ENCODE data around the gene NR2C1. TPM values are rescaled to one million over a fixed set of nuclear protein-coding genes. Genes with fewer than 3 reads are reported as not detected.
A peak's percentile ranks its signal among the peaks of the same experiment; 100 is the strongest.
"Not testable (repeated sequence)": the region's sequence is repeated elsewhere in the genome, so short reads cannot be mapped to it uniquely, and the experiment has no call there.

Gene NR2C1
- total RNA-seq, 2 donors from 2014 or later, result 30.4 to 33.3 TPM

DNA sequence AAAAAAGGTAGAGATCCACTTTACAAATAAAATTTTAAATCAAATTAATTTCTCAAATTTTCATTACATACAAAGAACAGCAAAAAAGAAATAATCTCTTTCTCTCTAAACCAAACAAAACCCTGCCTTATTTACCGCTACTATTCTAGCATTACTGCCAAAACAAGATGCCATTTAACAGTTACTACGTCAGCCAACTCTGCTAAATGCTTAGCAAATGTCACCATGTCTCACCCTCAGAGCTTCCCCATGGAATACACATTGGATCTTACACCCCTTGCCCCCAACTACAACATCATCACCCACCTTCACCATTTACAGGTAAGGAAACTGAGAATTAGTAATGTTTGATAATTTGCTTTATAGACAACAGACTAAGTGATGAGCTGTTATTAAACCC lies 23.0 kb upstream of the NR2C1 start:
- intact Hi-C loops (cut with DNase I), result no loop called here
- DNase-seq (no peak), ATAC-seq (no peak)

DNA sequence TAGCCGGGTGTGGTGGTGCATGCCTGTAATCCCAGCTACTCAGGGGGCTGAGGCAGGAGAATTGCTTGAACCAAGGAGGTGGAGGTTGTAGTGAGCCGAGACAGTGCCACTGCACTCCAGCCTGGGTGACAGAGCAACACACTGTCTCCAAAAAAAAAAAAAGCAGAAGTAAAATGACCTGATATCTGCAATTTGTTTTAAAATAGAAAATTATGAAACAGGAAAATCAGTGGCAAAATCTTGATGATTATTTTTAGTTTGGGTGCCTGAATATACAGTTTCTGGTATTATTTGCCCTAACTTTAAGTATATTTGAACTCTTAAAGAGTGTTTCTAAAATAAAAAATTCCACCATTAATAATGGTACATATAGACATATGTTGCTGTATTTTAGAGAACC lies 22.4 kb upstream of the NR2C1 start:
- DNase-seq; ATAC-seq; intact Hi-C loops (cut with DNase I): not testable (repeated sequence)

GRCh38 chr12:95089462-95089861 lies 16.0 kb upstream of the NR2C1 start:
- ATAC-seq (no peak), DNase-seq (no peak)
- intact Hi-C loops (cut with DNase I), result no loop called here

DNA sequence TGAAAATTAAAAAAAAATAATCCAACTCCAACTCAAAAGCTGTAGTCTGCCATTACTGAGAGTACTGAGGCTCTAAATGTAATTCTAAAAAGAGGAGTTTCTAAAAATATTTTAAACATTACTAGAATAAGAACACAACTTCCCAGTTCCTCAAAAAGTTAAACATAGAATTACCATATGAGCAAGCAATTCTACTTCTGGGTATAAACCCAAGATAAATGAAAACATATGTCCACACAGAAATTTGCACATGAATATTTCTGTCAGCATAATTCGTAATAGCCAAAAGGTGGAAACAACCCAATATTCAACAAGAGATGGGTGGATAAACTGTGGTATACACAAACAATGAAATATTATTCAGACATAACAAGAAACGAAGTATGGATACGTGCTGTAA lies 15.0 kb upstream of the NR2C1 start:
- intact Hi-C loops (cut with DNase I), result no loop called here
- ATAC-seq (no peak), DNase-seq (no peak)

GRCh38 chr12:95085612-95086011 lies 12.2 kb upstream of the NR2C1 start:
- DNase-seq, result no peak
- intact Hi-C loops (cut with DNase I), result no loop called here
- no peak for ATAC-seq

DNA sequence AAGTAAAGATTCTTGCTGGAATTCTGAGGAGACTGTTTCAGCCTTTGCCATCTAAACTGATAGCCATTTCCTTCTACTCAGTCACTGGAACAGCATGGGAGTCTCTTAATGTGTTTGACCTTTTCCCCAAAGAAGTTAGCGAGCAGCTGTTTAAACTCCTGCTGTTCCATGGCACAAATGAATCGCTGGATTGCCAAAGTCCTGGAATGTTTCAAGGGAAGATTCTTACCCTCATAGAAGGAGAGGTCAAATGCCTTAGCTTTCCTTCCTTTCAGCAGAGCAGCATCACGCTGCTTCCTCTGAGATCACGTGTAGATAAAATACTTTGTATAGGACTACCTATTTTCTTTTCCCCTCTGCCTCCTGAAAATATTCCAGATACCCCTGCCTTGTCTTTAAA lies 10.5 kb upstream of the NR2C1 start:
- ATAC-seq (peak; percentile 79 to 91), DNase-seq (no peak)
- intact Hi-C loops (cut with DNase I), result no loop called here

DNA sequence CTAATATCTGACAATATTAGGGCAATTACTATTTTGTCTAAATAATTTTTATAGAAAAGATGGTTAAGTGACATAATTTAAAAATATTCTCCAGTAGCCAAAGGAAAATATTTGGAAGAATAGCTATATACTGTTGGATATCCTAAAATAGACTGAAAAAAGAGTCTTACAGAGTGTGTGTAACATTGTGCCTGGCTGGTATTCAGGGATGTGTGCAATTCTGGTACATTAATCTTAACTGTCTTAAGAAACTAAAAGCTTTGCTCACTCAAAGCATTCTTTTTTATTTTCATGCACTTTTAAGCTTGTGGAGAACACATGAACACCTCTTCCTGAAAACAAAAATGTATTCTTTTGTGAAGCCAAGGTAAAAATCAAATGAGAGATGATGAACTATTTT lies 10.1 kb upstream of the NR2C1 start:
- intact Hi-C loops (cut with DNase I), result no loop called here
- ATAC-seq (peak in 1 of 2 donors; percentile 51), DNase-seq (no peak)

DNA sequence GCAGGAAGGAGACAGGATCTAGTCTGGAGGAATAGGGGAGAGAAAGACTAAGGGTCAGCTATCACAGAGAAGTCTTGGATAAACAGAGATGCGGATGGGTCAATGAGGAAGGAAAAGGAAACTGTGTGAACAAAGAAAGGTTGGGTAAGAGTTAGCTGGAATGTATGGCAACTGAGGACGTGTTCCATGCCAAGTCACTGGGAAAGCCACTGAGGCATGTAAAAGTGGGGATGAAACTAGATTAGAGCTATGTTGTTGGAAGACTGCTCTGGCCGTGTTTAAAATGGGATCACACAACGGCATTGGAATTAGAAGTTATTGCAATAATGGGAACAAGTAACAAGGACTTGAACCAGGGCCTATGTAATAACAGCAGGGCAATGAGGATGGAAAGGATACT lies 3.9 kb upstream of the NR2C1 start:
- ATAC-seq, result no peak
- intact Hi-C loops (cut with DNase I), result no loop called here
- DNase-seq, result no peak

DNA sequence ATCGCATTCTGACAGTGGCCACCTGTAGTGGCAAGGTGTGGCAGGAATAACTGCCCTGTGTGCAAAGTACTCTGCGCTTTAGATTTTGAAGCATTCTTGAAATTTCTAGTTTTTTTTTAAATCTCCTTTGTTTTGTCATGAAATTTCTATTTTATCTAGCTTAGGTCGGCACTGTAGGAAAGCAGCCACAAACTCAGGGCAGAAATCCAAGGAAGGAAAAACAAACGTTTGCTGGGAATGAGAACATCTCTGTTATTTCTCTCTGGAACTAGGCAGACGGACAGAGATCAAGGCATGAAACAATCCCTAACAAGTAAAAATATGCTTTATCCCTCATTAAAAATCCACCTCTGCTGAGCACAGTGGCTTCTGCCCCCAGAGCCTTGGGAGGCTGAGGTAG lies 1.3 kb upstream of the NR2C1 start:
- no peak for ATAC-seq
- DNase-seq, result no peak

GRCh38 chr12:95073698-95074520 lies 491 bp upstream of the NR2C1 start:
- no peak for DNase-seq
- intact Hi-C loops (cut with DNase I), result no loop called here
- no peak for ATAC-seq

More for the DNA sequence above, 1.3 kb upstream of the NR2C1 start:
- intact Hi-C loops (cut with DNase I), result no loop called here

DNA sequence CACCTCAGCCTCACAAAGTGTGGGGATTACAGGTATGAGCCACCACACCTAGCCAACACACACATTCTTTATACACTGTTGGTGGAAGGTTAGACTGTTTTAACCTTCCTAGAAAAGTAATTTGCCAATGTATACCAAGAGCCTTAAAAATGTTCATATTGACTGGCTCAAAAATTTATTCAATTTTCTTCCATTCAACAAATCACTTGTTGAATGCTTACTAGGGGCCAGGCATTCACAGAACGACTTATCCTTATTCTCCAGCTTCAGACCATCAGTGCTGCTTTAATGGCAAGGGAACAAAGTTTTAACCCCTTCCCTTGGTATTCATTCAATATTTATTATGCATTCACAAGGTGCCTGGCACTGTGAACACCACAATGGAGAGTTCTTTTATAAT lies 3.0 kb downstream of the NR2C1 start:
- ATAC-seq, result no peak
- intact Hi-C loops (cut with DNase I), result no loop called here
- DNase-seq, result no peak

DNA sequence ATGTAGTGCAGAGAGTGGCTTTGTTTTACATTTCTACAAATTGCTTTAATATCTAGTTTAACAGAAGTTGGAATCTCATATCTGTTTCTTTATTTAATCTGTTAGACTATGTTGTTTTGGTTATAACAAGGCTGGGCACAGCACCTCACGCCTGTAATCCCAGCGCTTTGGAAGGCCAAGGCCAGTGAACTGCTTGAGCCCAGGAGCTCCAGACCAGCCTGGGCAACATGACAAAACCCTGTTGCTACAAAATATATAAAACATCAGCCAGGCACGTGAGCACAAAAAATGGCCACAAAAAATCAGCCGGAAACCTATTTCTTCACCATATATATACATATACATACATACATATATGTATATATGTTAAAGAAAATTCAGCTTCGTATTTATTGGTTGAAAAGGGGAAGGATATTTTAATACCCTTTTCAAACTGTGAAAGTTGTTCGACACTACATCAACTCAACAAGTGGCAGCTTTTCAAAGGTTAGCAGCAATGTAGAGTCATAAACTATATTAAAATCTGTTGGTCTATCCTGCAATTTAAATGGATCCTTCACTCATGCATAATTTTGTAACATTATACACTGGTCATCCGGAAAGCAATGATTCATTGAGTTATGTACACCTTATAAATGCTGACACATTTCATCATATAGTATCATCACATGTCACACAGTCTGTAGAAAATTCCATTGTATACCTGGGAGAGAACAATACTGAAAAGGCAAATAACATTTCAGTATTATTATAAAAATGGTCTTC lies 7.1 kb downstream of the NR2C1 start:
- no peak for ATAC-seq
- intact Hi-C loops (cut with DNase I), result no loop called here
- no peak for DNase-seq

DNA sequence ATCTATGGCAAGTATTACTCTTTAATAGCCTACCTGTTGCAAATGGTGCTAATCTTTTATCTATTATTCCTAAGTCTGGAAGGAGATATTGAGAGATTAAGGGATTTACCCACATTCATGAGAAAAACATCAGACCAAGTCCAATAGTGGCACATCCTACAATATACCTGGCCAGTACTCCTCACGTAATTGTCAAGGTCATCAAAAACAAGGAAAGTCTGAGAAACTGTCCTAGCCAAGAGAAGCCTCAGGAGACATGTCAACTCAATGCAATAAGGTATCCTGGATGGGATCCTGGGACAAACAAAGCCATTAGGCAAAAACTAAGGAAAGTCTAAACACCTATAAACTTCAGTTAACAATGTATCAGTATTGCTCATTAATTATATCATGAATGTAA lies 12.5 kb downstream of the NR2C1 start:
- intact Hi-C loops (cut with DNase I), result no loop called here
- ATAC-seq (no peak), DNase-seq (no peak)

DNA sequence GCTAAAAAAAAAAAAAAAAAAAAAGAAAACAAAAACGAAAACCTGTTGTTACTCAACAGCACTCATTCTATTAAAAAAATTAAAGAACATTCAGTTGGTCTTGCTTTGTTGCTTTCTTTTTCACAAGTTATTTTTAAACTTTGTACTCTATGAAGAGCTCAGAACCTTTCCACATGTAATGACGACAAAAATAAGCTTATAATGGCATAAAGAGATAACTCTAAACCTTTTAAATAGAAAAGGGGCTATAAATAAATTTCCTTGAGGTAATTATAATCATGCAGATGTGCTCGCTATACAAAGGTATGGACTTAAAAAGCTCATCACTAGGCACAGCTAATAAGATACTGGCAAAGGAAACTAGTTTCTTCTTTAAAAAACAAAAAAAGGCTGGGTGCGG lies 13.4 kb downstream of the NR2C1 start:
- intact Hi-C loops (cut with DNase I), result no loop called here
- ATAC-seq (no peak), DNase-seq (no peak)

DNA sequence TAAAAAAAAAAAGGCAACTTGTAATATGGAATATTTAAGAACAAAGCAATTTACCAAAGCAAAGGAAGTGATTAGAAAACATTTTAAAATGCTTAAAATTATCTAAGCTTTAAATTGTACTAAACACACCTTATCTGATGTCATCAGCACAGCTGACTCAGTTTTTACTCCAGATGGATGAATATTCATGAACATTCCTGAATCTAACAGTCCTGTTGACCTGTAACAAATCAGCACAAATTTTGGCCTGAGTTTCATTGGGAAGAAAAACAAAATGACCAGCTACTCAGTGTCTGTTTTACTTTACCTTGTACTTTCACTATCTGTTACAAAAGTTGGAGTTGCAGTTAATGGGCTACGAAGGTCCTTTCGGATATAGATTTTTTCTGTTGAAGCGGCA lies 16.0 kb downstream of the NR2C1 start:
- intact Hi-C loops (cut with DNase I), result no loop called here
- no peak for DNase-seq
- no peak for ATAC-seq

DNA sequence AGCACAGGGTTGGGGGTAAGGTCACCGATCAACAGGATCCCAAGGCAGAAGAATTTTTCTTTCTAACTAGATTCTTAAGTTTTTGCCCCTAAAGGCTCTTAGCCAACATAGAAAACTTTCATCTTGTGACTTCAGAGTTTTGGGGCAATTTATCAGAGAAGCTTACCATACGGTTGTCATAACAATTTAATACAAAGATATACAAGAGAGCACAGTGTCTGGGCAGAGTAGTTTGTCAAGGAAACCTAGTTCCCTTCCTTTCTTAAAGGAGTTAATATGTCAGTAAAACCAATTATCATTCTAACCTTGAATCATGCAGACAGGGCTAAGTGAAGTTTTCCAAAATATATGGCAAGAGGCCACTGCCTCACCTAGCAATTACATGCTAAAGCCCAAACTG lies 18.4 kb downstream of the NR2C1 start:
- DNase-seq (no peak), ATAC-seq (no peak)
- intact Hi-C loops (cut with DNase I), result no loop called here

GRCh38 chr12:95054206-95054605 lies 19.2 kb downstream of the NR2C1 start:
- intact Hi-C loops (cut with DNase I), result no loop called here
- DNase-seq (no peak), ATAC-seq (no peak)

DNA sequence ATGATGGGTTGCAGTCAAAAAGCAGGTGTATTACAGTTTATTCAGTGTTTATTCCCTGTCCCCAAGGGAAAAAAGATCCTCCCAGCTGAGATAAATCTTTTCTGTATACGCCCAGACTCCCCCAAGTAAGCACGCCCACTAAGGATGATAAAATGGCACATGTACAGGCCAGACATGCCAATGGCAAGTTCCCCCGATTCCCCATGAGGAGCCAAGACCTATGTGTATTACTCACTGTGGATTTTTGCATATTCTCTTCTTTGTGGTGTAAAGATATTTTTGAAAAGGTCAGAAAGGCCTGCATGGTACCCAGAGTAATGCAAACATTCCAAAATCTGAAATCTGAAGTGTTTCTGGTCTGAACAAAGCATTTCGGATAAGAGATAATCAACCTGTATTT lies 22.2 kb downstream of the NR2C1 start:
- DNase-seq, result no peak
- intact Hi-C loops (cut with DNase I), result no loop called here
- no peak for ATAC-seq

DNA sequence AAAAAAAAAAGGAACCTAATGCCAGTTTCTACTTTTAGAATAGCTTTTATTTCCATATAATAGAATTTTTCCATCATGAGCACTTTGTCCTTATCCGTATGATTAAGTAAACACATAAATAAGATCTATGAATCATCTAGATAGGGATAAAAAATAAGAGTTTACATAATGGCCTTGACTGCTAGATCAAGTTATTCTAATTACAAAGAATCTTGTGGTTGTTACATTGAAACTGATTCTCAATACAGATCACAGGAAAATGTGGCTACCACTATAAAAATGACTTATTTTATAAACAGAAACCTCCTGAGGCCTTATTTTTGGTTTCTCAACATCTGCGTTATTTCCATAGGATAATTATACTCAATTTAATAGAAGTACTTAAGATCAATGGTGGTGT lies 35.5 kb downstream of the NR2C1 start:
- intact Hi-C loops (cut with DNase I), result no loop called here
- DNase-seq, result no peak
- no peak for ATAC-seq

GRCh38 chr12:95034750-95035149 lies 38.7 kb downstream of the NR2C1 start:
- no peak for ATAC-seq
- intact Hi-C loops (cut with DNase I), result no loop called here

GRCh38 chr12:95022477-95022876 lies 50.9 kb downstream of the NR2C1 start:
- intact Hi-C loops (cut with DNase I), result no loop called here
- no peak for ATAC-seq

More at GRCh38 chr12:95034750-95035149, 38.7 kb downstream of the NR2C1 start:
- DNase-seq, result no peak

More at GRCh38 chr12:95022477-95022876, 50.9 kb downstream of the NR2C1 start:
- DNase-seq, result no peak

Measured in left cardiac atrium (tissue), 4 donors.